Gastrocnemius medialis (tissue), 4 donors: ENCODE data around the gene ESCO1.

Experiments used
- POLR2A ChIP-seq, 2 donors: fragments of 450-650 bp; IDR thresholded peaks; one replicate each; pipeline ENCODE4 v1.6.1; 2017; ENCODE audit warnings: antibody characterized with exemption in 2 of 2, mild to moderate bottlenecking in 2 of 2, moderate library complexity in 2 of 2
- TF ChIP-seq, protein P1 (sequence below), 5 experiments: fragments of 450-650 bp in 3 of 5; fragments of 200-600 bp in 2 of 5; sonication (generic) in 2 of 5; IDR thresholded peaks in 4 of 5; conservative IDR thresholded peaks in 1 of 5; 1 replicate in 4 of 5; 2 replicates in 1 of 5; pipeline ENCODE4 v1.5.1; 2016 to 2019; ENCODE audit warnings: antibody characterized with exemption in 5 of 5, mild to moderate bottlenecking in 3 of 5, moderate library complexity in 3 of 5

- TF ChIP-seq, protein P1, sequence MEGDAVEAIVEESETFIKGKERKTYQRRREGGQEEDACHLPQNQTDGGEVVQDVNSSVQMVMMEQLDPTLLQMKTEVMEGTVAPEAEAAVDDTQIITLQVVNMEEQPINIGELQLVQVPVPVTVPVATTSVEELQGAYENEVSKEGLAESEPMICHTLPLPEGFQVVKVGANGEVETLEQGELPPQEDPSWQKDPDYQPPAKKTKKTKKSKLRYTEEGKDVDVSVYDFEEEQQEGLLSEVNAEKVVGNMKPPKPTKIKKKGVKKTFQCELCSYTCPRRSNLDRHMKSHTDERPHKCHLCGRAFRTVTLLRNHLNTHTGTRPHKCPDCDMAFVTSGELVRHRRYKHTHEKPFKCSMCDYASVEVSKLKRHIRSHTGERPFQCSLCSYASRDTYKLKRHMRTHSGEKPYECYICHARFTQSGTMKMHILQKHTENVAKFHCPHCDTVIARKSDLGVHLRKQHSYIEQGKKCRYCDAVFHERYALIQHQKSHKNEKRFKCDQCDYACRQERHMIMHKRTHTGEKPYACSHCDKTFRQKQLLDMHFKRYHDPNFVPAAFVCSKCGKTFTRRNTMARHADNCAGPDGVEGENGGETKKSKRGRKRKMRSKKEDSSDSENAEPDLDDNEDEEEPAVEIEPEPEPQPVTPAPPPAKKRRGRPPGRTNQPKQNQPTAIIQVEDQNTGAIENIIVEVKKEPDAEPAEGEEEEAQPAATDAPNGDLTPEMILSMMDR (IDR thresholded peaks at IDR 0.05 in 4 of 5, conservative IDR thresholded peaks at IDR 0.05 in 1 of 5), result no peak
- TF ChIP-seq POLR2A (IDR thresholded peaks at IDR 0.05), result no peak
These were observed 4.2 kb upstream of the ESCO1 start for GRCh38 chr18:21604671-21605070.
